C4-2B (cell line): Measurements from ENCODE around the gene PRRC1.

Source experiments
- ZFX ChIP-seq: fragments of 450-650 bp; IDR thresholded peaks from 2 replicates; pipeline ENCODE4 v1.6.1; 2017
- TF ChIP-seq, protein P1 (sequence below): fragments of 450-650 bp; conservative IDR thresholded peaks from 2 replicates; pipeline ENCODE4 v1.5.1; 2017; ENCODE audit warnings: mild to moderate bottlenecking

DNA sequence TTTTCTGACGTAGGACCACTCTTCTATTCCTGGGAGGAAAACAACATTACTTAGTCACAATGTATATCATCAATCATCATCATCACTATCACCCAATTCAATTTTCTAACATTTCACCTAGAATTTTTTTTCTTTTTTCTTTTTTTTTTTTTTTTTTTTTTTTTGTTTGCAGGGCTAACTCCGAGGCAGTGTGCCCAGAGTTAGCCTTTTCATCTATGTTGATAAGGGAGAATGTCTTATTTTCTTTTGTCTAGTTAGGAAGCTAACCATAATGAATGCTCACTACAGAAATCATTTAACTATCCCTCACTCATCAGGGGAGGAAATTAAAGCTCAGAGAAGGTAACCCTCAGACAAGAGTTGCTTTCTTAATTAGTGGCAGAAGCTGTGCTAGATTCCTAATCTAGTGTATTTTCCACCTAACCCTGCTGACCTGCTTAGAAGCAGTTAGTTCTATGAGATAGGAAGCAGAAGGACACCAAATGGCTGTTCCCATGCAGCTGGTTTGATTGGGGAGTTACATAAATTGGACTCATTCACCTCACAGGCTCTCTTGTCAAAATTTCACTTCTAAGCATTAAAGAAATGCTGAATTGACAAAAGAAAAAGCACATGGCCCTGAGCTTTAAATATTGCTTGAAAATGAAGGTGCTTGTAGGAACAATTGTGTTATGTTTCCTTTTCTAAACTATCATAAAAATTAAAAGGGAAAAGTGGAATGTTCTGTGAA is 8.6 kb upstream of the PRRC1 start:
- TF ChIP-seq, protein P1, sequence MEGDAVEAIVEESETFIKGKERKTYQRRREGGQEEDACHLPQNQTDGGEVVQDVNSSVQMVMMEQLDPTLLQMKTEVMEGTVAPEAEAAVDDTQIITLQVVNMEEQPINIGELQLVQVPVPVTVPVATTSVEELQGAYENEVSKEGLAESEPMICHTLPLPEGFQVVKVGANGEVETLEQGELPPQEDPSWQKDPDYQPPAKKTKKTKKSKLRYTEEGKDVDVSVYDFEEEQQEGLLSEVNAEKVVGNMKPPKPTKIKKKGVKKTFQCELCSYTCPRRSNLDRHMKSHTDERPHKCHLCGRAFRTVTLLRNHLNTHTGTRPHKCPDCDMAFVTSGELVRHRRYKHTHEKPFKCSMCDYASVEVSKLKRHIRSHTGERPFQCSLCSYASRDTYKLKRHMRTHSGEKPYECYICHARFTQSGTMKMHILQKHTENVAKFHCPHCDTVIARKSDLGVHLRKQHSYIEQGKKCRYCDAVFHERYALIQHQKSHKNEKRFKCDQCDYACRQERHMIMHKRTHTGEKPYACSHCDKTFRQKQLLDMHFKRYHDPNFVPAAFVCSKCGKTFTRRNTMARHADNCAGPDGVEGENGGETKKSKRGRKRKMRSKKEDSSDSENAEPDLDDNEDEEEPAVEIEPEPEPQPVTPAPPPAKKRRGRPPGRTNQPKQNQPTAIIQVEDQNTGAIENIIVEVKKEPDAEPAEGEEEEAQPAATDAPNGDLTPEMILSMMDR: no peak
- no peak for TF ChIP-seq ZFX
